Ovary (tissue), 3 donors: Measurements from ENCODE around the gene ZBTB47.

Experiments
- EP300 ChIP-seq: sonication (generic); formaldehyde crosslinking; IDR thresholded peaks from one replicate; pipeline ENCODE4 v1.6.1; 2017; ENCODE audit warnings: antibody characterized with exemption
- POLR2A ChIP-seq: fragments of 450-650 bp; IDR thresholded peaks from one replicate; pipeline ENCODE4 v1.6.1; 2017; ENCODE audit warnings: antibody characterized with exemption, mild to moderate bottlenecking, moderate library complexity
- TF ChIP-seq, protein P1 (sequence below), 3 donors: fragments of 450-650 bp in 2 of 3; fragments of 200-600 bp in 1 of 3; IDR thresholded peaks; one replicate each; pipeline versions ENCODE4 v1.5.1 to v1.8.0; 2016 to 2022; ENCODE audit warnings: antibody characterized with exemption in 3 of 3, mild to moderate bottlenecking in 1 of 3
- donor health status: DM: no; HTN: no; CAD: no.

DNA sequence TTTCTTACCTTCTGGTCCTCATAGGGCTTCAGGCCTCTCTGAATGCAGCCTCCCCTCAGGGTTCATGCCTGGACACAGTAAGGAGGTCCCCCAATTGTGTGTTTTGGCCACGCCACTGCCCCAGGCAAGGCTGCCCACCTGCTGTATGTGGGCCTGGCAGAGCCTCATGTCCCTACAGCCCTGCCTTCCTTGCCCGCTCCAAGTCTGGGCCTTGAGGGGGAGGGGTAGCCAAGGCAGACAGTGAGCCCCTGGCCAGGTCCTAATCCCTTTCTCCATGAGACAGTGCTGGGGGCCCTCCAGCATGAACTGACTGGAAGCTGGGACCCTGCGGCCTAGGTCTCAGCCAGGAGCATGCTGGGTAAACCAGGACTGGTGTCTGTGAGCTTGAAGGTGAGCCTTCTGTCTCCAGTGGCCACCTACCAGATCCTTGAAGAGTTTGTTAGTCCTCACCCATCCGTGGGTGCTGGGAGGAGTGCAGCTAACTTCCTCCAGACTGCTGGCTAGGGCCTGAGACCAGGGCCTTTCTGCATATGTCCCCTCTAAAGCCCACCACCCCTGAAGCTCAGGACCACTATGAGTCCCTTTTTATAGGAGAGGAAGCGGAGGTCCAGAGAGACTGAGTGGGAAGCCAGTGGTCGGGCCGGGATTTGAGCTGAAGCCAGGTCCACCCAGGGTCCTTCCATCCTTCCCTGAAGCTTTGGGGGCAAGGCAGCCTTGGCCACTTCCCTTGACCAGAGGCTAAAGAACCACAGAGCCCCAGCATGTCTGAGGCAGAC lies 8.7 kb downstream of the ZBTB47 start:
- TF ChIP-seq, protein P1, sequence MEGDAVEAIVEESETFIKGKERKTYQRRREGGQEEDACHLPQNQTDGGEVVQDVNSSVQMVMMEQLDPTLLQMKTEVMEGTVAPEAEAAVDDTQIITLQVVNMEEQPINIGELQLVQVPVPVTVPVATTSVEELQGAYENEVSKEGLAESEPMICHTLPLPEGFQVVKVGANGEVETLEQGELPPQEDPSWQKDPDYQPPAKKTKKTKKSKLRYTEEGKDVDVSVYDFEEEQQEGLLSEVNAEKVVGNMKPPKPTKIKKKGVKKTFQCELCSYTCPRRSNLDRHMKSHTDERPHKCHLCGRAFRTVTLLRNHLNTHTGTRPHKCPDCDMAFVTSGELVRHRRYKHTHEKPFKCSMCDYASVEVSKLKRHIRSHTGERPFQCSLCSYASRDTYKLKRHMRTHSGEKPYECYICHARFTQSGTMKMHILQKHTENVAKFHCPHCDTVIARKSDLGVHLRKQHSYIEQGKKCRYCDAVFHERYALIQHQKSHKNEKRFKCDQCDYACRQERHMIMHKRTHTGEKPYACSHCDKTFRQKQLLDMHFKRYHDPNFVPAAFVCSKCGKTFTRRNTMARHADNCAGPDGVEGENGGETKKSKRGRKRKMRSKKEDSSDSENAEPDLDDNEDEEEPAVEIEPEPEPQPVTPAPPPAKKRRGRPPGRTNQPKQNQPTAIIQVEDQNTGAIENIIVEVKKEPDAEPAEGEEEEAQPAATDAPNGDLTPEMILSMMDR (IDR thresholded peaks at IDR 0.05) = no peak
- TF ChIP-seq POLR2A (no peak), EP300 (no peak)
